BLaER1 treated with 17β-estradiol and CSF1 and Interleukin-3, amounts not matched to agents 10 nM and 100 nM (cell line): ENCODE data around the gene PDPN.

Source experiments
- H3K27ac ChIP-seq, 11 experiments: shearing (Covaris generic); formaldehyde crosslinking; 2 replicates each; pipeline ENCODE4 v1.8.1; 2022
- H3K27me3 ChIP-seq, 11 experiments: shearing (Covaris generic); formaldehyde crosslinking; 2 replicates each; pipeline ENCODE4 v1.8.1; 2022
- H3K36me3 ChIP-seq, 11 experiments: shearing (Covaris generic); formaldehyde crosslinking; 2 replicates each; pipeline ENCODE4 v1.8.1; 2022
- H3K4me1 ChIP-seq, 10 experiments: shearing (Covaris generic); formaldehyde crosslinking; 2 replicates each; pipeline ENCODE4 v1.8.1; 2022
- H3K4me2 ChIP-seq, 11 experiments: shearing (Covaris generic); formaldehyde crosslinking; 2 replicates each; pipeline ENCODE4 v1.8.1; 2022
- H3K4me3 ChIP-seq, 10 experiments: shearing (Covaris generic); formaldehyde crosslinking; 2 replicates each; pipeline ENCODE4 v1.8.1; 2022
- H3K9ac ChIP-seq, 11 experiments: shearing (Covaris generic); formaldehyde crosslinking; 2 replicates each; pipeline ENCODE4 v1.8.1; 2022
- H3K9me3 ChIP-seq, 11 experiments: shearing (Covaris generic); formaldehyde crosslinking; replicated peaks in 1 of 11; 2 replicates each; pipeline ENCODE4 v1.8.1; 2022
- H4K20me1 ChIP-seq, 11 experiments: shearing (Covaris generic); formaldehyde crosslinking; 2 replicates each; pipeline ENCODE4 v1.8.1; 2022
- Cebpa-rat ChIP-seq, 11 experiments: shearing (Covaris generic); IDR thresholded peaks; 2 replicates each; pipeline ENCODE4 v1.8.1; 2022

The PDPN gene

GRCh38 chr1:13600762-13601453 is 17.3 kb downstream of the PDPN start:
- no peak overlapping the region for H3K4me2 ChIP-seq
- no peaks in the 10 kb centered on the region for H3K27me3 ChIP-seq
- 0 out of 20 replicates have a peak, but pooled peaks cover 0 to 5% (median 0%) of the 10 kb centered on the region in 10 experiments for H3K4me1 ChIP-seq
- no peaks in the 10 kb centered on the region for H4K20me1 ChIP-seq
- H3K36me3 ChIP-seq, result no peaks in the 10 kb centered on the region
- no peak overlapping the region for H3K9ac ChIP-seq
- H3K4me3 ChIP-seq, result no peak overlapping the region
- no peak for TF ChIP-seq Cebpa-rat (IDR thresholded peaks at IDR 0.05)
- no peaks in the 10 kb centered on the region for H3K9me3 ChIP-seq
- no peak overlapping the region for H3K27ac ChIP-seq

GRCh38 chr1:13604176-13604575 is 20.5 kb downstream of the PDPN start:
- no peak overlapping the region for H3K27ac ChIP-seq
- H3K4me3 ChIP-seq, result no peak overlapping the region
- H3K9ac ChIP-seq, result no peak overlapping the region
- H3K36me3 ChIP-seq, result no peaks in the 10 kb centered on the region
- no peak for TF ChIP-seq Cebpa-rat (IDR thresholded peaks at IDR 0.05)
- no peaks in the 10 kb centered on the region for H4K20me1 ChIP-seq
- no peaks in the 10 kb centered on the region for H3K4me1 ChIP-seq
- no peak overlapping the region for H3K4me2 ChIP-seq
- no peaks in the 10 kb centered on the region for H3K27me3 ChIP-seq
- peaks cover 0 to 10% (median 0%) of the 10 kb centered on the region in 11 experiments; a peak in 1 of 22 replicates for H3K9me3 ChIP-seq

- Histone ChIP-seq H3K9ac (no peak overlapping the region), H3K4me1 (no peaks in the 10 kb centered on the region), H3K4me2 (no peak overlapping the region), H3K27ac (no peak overlapping the region), H3K27me3 (no peaks in the 10 kb centered on the region), H3K36me3 (no peaks in the 10 kb centered on the region), H4K20me1 (no peaks in the 10 kb centered on the region), H3K4me3 (no peak overlapping the region), H3K9me3 (peaks cover 0 to 12% (median 0%) of the 10 kb centered on the region in 11 experiments; a peak in 4 of 22 replicates)
- no peak for TF ChIP-seq Cebpa-rat (IDR thresholded peaks at IDR 0.05)
These were observed 21.1 kb downstream of the PDPN start for GRCh38 chr1:13604721-13605120.

- no peak overlapping the region for H3K9ac ChIP-seq
- TF ChIP-seq Cebpa-rat (IDR thresholded peaks at IDR 0.05), result no peak
- H3K36me3 ChIP-seq, result no peaks in the 10 kb centered on the region
- no peak overlapping the region for H3K4me3 ChIP-seq
- H3K27ac ChIP-seq, result no peak overlapping the region
- H4K20me1 ChIP-seq, result no peaks in the 10 kb centered on the region
- peaks cover 0 to 16% (median 0%) of the 10 kb centered on the region in 11 experiments; a peak in 4 of 22 replicates for H3K9me3 ChIP-seq
- H3K4me2 ChIP-seq, result 0 out of 22 replicates have a peak overlapping the region, but pooled peaks of 1 of the 11 experiments have one; percentile 1
- H3K4me1 ChIP-seq, result no peaks in the 10 kb centered on the region
- no peaks in the 10 kb centered on the region for H3K27me3 ChIP-seq
These were observed 21.5 kb downstream of the PDPN start for GRCh38 chr1:13605159-13605558.

- TF ChIP-seq Cebpa-rat (IDR thresholded peaks at IDR 0.05), result no peak
- no peak overlapping the region for H3K4me2 ChIP-seq
- H4K20me1 ChIP-seq, result no peaks in the 10 kb centered on the region
- no peak overlapping the region for H3K27ac ChIP-seq
- H3K4me1 ChIP-seq, result no peaks in the 10 kb centered on the region
- no peaks in the 10 kb centered on the region for H3K36me3 ChIP-seq
- no peak overlapping the region for H3K4me3 ChIP-seq
- peaks cover 0 to 20% (median 3%) of the 10 kb centered on the region in 11 experiments; a peak in 4 of 22 replicates for H3K9me3 ChIP-seq
- no peaks in the 10 kb centered on the region for H3K27me3 ChIP-seq
- H3K9ac ChIP-seq, result no peak overlapping the region
These were observed 23.4 kb downstream of the PDPN start for GRCh38 chr1:13607002-13607401.

GRCh38 chr1:13616234-13616633 is 32.6 kb downstream of the PDPN start:
- Histone ChIP-seq H3K4me2 (no peak overlapping the region), H3K27ac (no peak overlapping the region), H3K4me1 (no peaks in the 10 kb centered on the region), H4K20me1 (no peaks in the 10 kb centered on the region), H3K36me3 (no peaks in the 10 kb centered on the region), H3K9me3 (peaks cover 0 to 11% (median 0%) of the 10 kb centered on the region in 11 experiments; a peak in 1 of 22 replicates), H3K27me3 (no peaks in the 10 kb centered on the region), H3K9ac (no peak overlapping the region), H3K4me3 (no peak overlapping the region)
- no peak for TF ChIP-seq Cebpa-rat (IDR thresholded peaks at IDR 0.05)

- Histone ChIP-seq H3K27ac (no peak overlapping the region), H3K9me3 (peaks cover 0 to 10% (median 0%) of the 10 kb centered on the region in 11 experiments; a peak in 1 of 22 replicates), H3K9ac (no peak overlapping the region), H4K20me1 (no peaks in the 10 kb centered on the region), H3K4me2 (no peak overlapping the region), H3K4me3 (no peak overlapping the region), H3K27me3 (no peaks in the 10 kb centered on the region), H3K36me3 (no peaks in the 10 kb centered on the region), H3K4me1 (no peaks in the 10 kb centered on the region)
- TF ChIP-seq Cebpa-rat (IDR thresholded peaks at IDR 0.05), result no peak
These were observed 33.5 kb downstream of the PDPN start for GRCh38 chr1:13617108-13617507.

- H3K9me3 ChIP-seq, result peaks cover 0 to 7% (median 0%) of the 10 kb centered on the region in 11 experiments; a peak in 1 of 22 replicates
- H4K20me1 ChIP-seq, result no peaks in the 10 kb centered on the region
- H3K27ac ChIP-seq, result no peak overlapping the region
- peaks cover 0 to 3% (median 0%) of the 10 kb centered on the region in 10 experiments; a peak in 2 of 20 replicates for H3K4me1 ChIP-seq
- H3K27me3 ChIP-seq, result no peaks in the 10 kb centered on the region
- H3K4me3 ChIP-seq, result no peak overlapping the region
- no peak overlapping the region for H3K9ac ChIP-seq
- H3K36me3 ChIP-seq, result no peaks in the 10 kb centered on the region
- TF ChIP-seq Cebpa-rat (IDR thresholded peaks at IDR 0.05), result no peak
- no peak overlapping the region for H3K4me2 ChIP-seq
These were observed 34.1 kb downstream of the PDPN start for GRCh38 chr1:13617773-13618172.

GRCh38 chr1:13618483-13618882 is 34.9 kb downstream of the PDPN start:
- Histone ChIP-seq H3K27me3 (no peaks in the 10 kb centered on the region), H3K9ac (no peak overlapping the region), H4K20me1 (no peaks in the 10 kb centered on the region), H3K9me3 (peaks cover 0 to 7% (median 0%) of the 10 kb centered on the region in 11 experiments; a peak in 2 of 22 replicates), H3K4me3 (no peak overlapping the region), H3K36me3 (no peaks in the 10 kb centered on the region), H3K4me2 (no peak overlapping the region), H3K27ac (no peak overlapping the region), H3K4me1 (peaks cover 0 to 7% (median 0%) of the 10 kb centered on the region in 10 experiments; a peak in 2 of 20 replicates)
- no peak for TF ChIP-seq Cebpa-rat (IDR thresholded peaks at IDR 0.05)

GRCh38 chr1:13619909-13620308 is 36.3 kb downstream of the PDPN start:
- peaks cover 0 to 15% (median 7%) of the 10 kb centered on the region in 11 experiments; a peak in 10 of 22 replicates for H3K9me3 ChIP-seq
- H3K9ac ChIP-seq, result no peak overlapping the region
- no peak overlapping the region for H3K4me2 ChIP-seq
- no peaks in the 10 kb centered on the region for H3K36me3 ChIP-seq
- H4K20me1 ChIP-seq, result no peaks in the 10 kb centered on the region
- no peak overlapping the region for H3K27ac ChIP-seq
- H3K4me3 ChIP-seq, result no peak overlapping the region
- no peak for TF ChIP-seq Cebpa-rat (IDR thresholded peaks at IDR 0.05)
- H3K27me3 ChIP-seq, result no peaks in the 10 kb centered on the region
- H3K4me1 ChIP-seq, result peaks cover 0 to 9% (median 0%) of the 10 kb centered on the region in 10 experiments; a peak in 2 of 20 replicates
